ENCODE results near the gene PDCD11. TPM values are rescaled to one million over a fixed set of nuclear protein-coding genes. Genes with fewer than 3 reads are reported as not detected.

PDCD11 gene
- total and polyA plus RNA-seq, 9 donors = 9.7 to 40.8 (median 24.5) TPM

GRCh38 chr10:103419101-103419500 lies 22.7 kb downstream of the PDCD11 start:
- Histone ChIP-seq H3K27ac (no peak overlapping the region), H3K4me1 (ENCODE audit: insufficient read depth) (no peaks in the 10 kb centered on the region), H3K36me3 (no peaks in the 10 kb centered on the region), H3K4me3 (no peak overlapping the region), H3K9me3 (no peaks in the 10 kb centered on the region), H3K27me3 (no peaks in the 10 kb centered on the region)
- intact Hi-C loops (cut with DNase I) = loop anchor here in 3 of 4 donors (1.0 to 10.0 kb wide), 6 partner anchors 28 to 266 kb away; partner anchors contain the start of gene CALHM3 (in 1 of the 3)
- WGBS, 3 donors = 82 to 90% (median 88%) methylated on average over 4 of the region's 4 CpGs
- TF ChIP-seq EP300 (IDR thresholded peaks at IDR 0.05) (no peak), CTCF (IDR thresholded peaks at IDR 0.05) (no peak), POLR2A (IDR thresholded peaks at IDR 0.05) (no peak)
- no peak for DNase-seq

- 87 to 93% (median 88%) methylated on average over 5 of the region's 5 CpGs for WGBS, 3 donors
- Histone ChIP-seq H3K36me3 (no peaks in the 10 kb centered on the region), H3K27me3 (no peaks in the 10 kb centered on the region), H3K27ac (no peak overlapping the region), H3K9me3 (no peaks in the 10 kb centered on the region), H3K4me3 (no peak overlapping the region), H3K4me1 (ENCODE audit: insufficient read depth) (no peaks in the 10 kb centered on the region)
- no peak for DNase-seq
- intact Hi-C loops (cut with DNase I) = no loop called here
- no peak for TF ChIP-seq EP300 (IDR thresholded peaks at IDR 0.05)
- no peak for TF ChIP-seq POLR2A (IDR thresholded peaks at IDR 0.05)
- TF ChIP-seq CTCF (IDR thresholded peaks at IDR 0.05) = no peak
Observed at GRCh38 chr10:103423748-103424147, 27.3 kb downstream of the PDCD11 start.

- H3K36me3 ChIP-seq = no peaks in the 10 kb centered on the region
- H3K4me3 ChIP-seq = no peak overlapping the region
- no peaks in the 10 kb centered on the region for H3K9me3 ChIP-seq
- no peak for DNase-seq
- WGBS, 3 donors = 89 to 94% (median 93%) methylated on average over 9 of the region's 9 CpGs
- TF ChIP-seq EP300 (IDR thresholded peaks at IDR 0.05) (no peak), CTCF (IDR thresholded peaks at IDR 0.05) (no peak), POLR2A (IDR thresholded peaks at IDR 0.05) (no peak)
- H3K27ac ChIP-seq = no peak overlapping the region
- intact Hi-C loops (cut with DNase I) = no loop called here
- peaks cover 8% of the 10 kb centered on the region for H3K4me1 ChIP-seq (ENCODE audit: insufficient read depth)
- H3K27me3 ChIP-seq = no peaks in the 10 kb centered on the region
Observed at GRCh38 chr10:103427866-103428265, 31.4 kb downstream of the PDCD11 start.

GRCh38 chr10:103428989-103429643 lies 32.7 kb downstream of the PDCD11 start:
- Histone ChIP-seq H3K4me3 (no peak overlapping the region), H3K27me3 (no peaks in the 10 kb centered on the region), H3K36me3 (no peaks in the 10 kb centered on the region), H3K9me3 (no peaks in the 10 kb centered on the region), H3K27ac (no peak overlapping the region), H3K4me1 (ENCODE audit: insufficient read depth) (peaks cover 15% of the 10 kb centered on the region)
- DNase-seq = no peak
- intact Hi-C loops (cut with DNase I) = no loop called here
- TF ChIP-seq EP300 (IDR thresholded peaks at IDR 0.05) (no peak), POLR2A (IDR thresholded peaks at IDR 0.05) (no peak), CTCF (IDR thresholded peaks at IDR 0.05) (no peak)
- WGBS, 3 donors = 45 to 69% (median 57%) methylated on average over 5 of the region's 5 CpGs

All from ovary (tissue), 9 donors.